ENCODE data around the gene DNPH1. TPM values are rescaled to one million over a fixed set of nuclear protein-coding genes. Genes with fewer than 3 reads are reported as not detected.

Gene DNPH1
- total RNA-seq, 1 experiment from 2014 or later = 43.5 TPM

GRCh38 chr6:43235841-43236240, 6.6 kb upstream of the DNPH1 start:
- DNase-seq = no peak
- no peaks in the 10 kb centered on the region for H3F3A ChIP-seq (ENCODE audit: insufficient read depth, low read depth)
- no peak overlapping the region for H2AFZ ChIP-seq
- H3K4me3 ChIP-seq = no peak overlapping the region
- ChIA-PET POLR2A (ENCODE audit: unreplicated experiment) (no interaction called here), CTCF (no interaction called here)
- peaks cover 3% of the 10 kb centered on the region; the same call in 1 of the 2 replicates for H3K9me3 ChIP-seq (ENCODE audit: insufficient read depth, low read depth)
- no peaks in the 10 kb centered on the region for H4K20me1 ChIP-seq (ENCODE audit: insufficient read depth)
- peaks cover 24% of the 10 kb centered on the region for H3K27me3 ChIP-seq (ENCODE audit: insufficient read depth, low read depth)
- H3K36me3 ChIP-seq (ENCODE audit: low read depth) = no peaks in the 10 kb centered on the region
- no TSS peak for BruUV-seq (replicated peaks)
- H3K79me2 ChIP-seq (ENCODE audit: low read depth) = no peaks in the 10 kb centered on the region
- TF ChIP-seq CTCF (conservative IDR thresholded peaks at IDR 0.05) (no peak), EZH2 (IDR thresholded peaks at IDR 0.05; ENCODE audit: low read depth) (no peak)
- intact Hi-C loops (cut with micrococcal nuclease; ENCODE audit: unreplicated experiment) = no loop called here
- H3K27ac ChIP-seq = no peak overlapping the region
- H3K9me2 ChIP-seq (ENCODE audit: insufficient read depth) = no peaks in the 10 kb centered on the region
- H3K4me1 ChIP-seq (replicated peaks; ENCODE audit: insufficient read depth) = no peaks in the 10 kb centered on the region
- H3K4me2 ChIP-seq = no peak overlapping the region

- no peak overlapping the region for H3K4me3 ChIP-seq
- H3F3A ChIP-seq (ENCODE audit: insufficient read depth, low read depth) = no peaks in the 10 kb centered on the region
- H4K20me1 ChIP-seq (ENCODE audit: insufficient read depth) = no peaks in the 10 kb centered on the region
- no TSS peak for BruUV-seq (replicated peaks)
- H3K9me2 ChIP-seq (ENCODE audit: insufficient read depth) = no peaks in the 10 kb centered on the region
- H3K4me2 ChIP-seq = no peak overlapping the region
- CTCF ChIA-PET = interaction anchor here (0.5 kb wide), 1 partner anchor 68 kb away, joined by 14 read pairs; no protein-coding TSS in a partner anchor
- no peak for TF ChIP-seq CTCF (conservative IDR thresholded peaks at IDR 0.05)
- intact Hi-C loops (cut with micrococcal nuclease; ENCODE audit: unreplicated experiment) = no loop called here
- H3K79me2 ChIP-seq (ENCODE audit: low read depth) = no peaks in the 10 kb centered on the region
- H3K36me3 ChIP-seq (ENCODE audit: low read depth) = no peaks in the 10 kb centered on the region
- 0 out of 2 replicates have a peak, but pooled peaks cover 9% of the 10 kb centered on the region for H3K4me1 ChIP-seq (replicated peaks; ENCODE audit: insufficient read depth)
- no peaks in the 10 kb centered on the region for H3K27me3 ChIP-seq (ENCODE audit: insufficient read depth, low read depth)
- H3K27ac ChIP-seq = no peak overlapping the region
- H3K9me3 ChIP-seq (ENCODE audit: insufficient read depth, low read depth) = no peaks in the 10 kb centered on the region
- no peak overlapping the region; the same call in 1 of the 2 replicates for H2AFZ ChIP-seq
- POLR2A ChIA-PET (ENCODE audit: unreplicated experiment) = no interaction called here
- no peak for DNase-seq
Observed at GRCh38 chr6:43231735-43232450, 2.6 kb upstream of the DNPH1 start.

GRCh38 chr6:43231053-43231452, 1.8 kb upstream of the DNPH1 start:
- TF ChIP-seq CTCF (conservative IDR thresholded peaks at IDR 0.05) (no peak), EZH2 (IDR thresholded peaks at IDR 0.05; ENCODE audit: low read depth) (no peak)
- intact Hi-C loops (cut with micrococcal nuclease; ENCODE audit: unreplicated experiment) = no loop called here
- Histone ChIP-seq H2AFZ (no peak overlapping the region; the same call in 1 of the 2 replicates), H3K4me2 (no peak overlapping the region), H3F3A (ENCODE audit: insufficient read depth, low read depth) (no peaks in the 10 kb centered on the region), H3K27me3 (ENCODE audit: insufficient read depth, low read depth) (no peaks in the 10 kb centered on the region), H3K79me2 (ENCODE audit: low read depth) (no peaks in the 10 kb centered on the region), H3K36me3 (ENCODE audit: low read depth) (no peaks in the 10 kb centered on the region), H4K20me1 (ENCODE audit: insufficient read depth) (no peaks in the 10 kb centered on the region), H3K27ac (no peak overlapping the region), H3K4me1 (replicated peaks; ENCODE audit: insufficient read depth) (0 out of 2 replicates have a peak, but pooled peaks cover 9% of the 10 kb centered on the region), H3K9me3 (ENCODE audit: insufficient read depth, low read depth) (no peaks in the 10 kb centered on the region), H3K4me3 (no peak overlapping the region), H3K9me2 (ENCODE audit: insufficient read depth) (no peaks in the 10 kb centered on the region)
- CTCF ChIA-PET = interaction anchor here (0.6 kb wide), 1 partner anchor 321 kb away, joined by 9 read pairs; no protein-coding TSS in a partner anchor
- POLR2A ChIA-PET (ENCODE audit: unreplicated experiment) = no interaction called here
- no TSS peak for BruUV-seq (replicated peaks)
- DNase-seq = no peak

All from PC-9 (cell line).